H1 (cell line): ENCODE measurements around the gene PJA1. TPM values are rescaled to one million over a fixed set of nuclear protein-coding genes. Genes with fewer than 3 reads are reported as not detected.

Source experiments
- CHD7 ChIP-seq: fragments of 300-600 bp; sonication (generic); IDR thresholded peaks from 2 replicates; pipeline ENCODE4 v1.7.1; 2012; ENCODE audit warnings: low read length, moderate library complexity, mild to moderate bottlenecking, inconsistent platforms; ENCODE audit not compliant: insufficient replicate concordance
- FOSL1 ChIP-seq: IDR thresholded peaks from 2 replicates; pipeline ENCODE4 v1.6.1; 2011; ENCODE audit warnings: mild to moderate bottlenecking, low read depth, low read length, moderate library complexity; ENCODE audit not compliant: insufficient read depth
- KDM5A ChIP-seq: fragments of 200-600 bp; IDR thresholded peaks from 2 replicates; pipeline ENCODE4 v1.7.1; 2012; ENCODE audit warnings: mild to moderate bottlenecking, low read length, inconsistent platforms, mixed read lengths
- POLR2A ChIP-seq, 2 experiments: IDR thresholded peaks; 1 replicate in 1 of 2; 2 replicates in 1 of 2; pipeline ENCODE4 v1.6.1; 2011; ENCODE audit warnings: low read depth in 2 of 2, low read length in 2 of 2, mild to moderate bottlenecking in 2 of 2; ENCODE audit errors: control extremely low read depth in 1 of 2
- RBBP5 ChIP-seq: IDR thresholded peaks from 2 replicates; pipeline ENCODE4 v1.7.1; 2012; ENCODE audit warnings: low read depth, mild to moderate bottlenecking, inconsistent platforms, low read length, moderate library complexity, borderline replicate concordance
- USF2 ChIP-seq: IDR thresholded peaks from 2 replicates; pipeline ENCODE4 v1.6.1; 2011; ENCODE audit warnings: low read length, improper control_type of control experiment
- YY1 ChIP-seq: IDR thresholded peaks from 2 replicates; pipeline ENCODE4 v1.6.1; 2011; ENCODE audit warnings: low read depth, mild to moderate bottlenecking, low read length
- polyA plus RNA-seq, 7 experiments: library from polyadenylated mRNA; depleted of rRNA in 3 of 7; stranded (reverse) in 5 of 7; unstranded in 2 of 7; fragments of >200 nt in 5 of 7; fragments of 200-250 nt in 2 of 7; gene quantifications; 1 replicate in 5 of 7; 2 replicates in 1 of 7; 4 replicates in 1 of 7; pipeline versions ENCODE4 v1.2.1 to v1.2.3, GENCODE V29; 2011 to 2013; ENCODE audit warnings: missing spikeins in 2 of 7, mixed read lengths in 2 of 7
- total RNA-seq: library from RNA; stranded (reverse); fragmentation: NEBNext Ultra II Directional; extraction: Animal tissue kit (Norgen Biotek cat#: 25700); gene quantifications from 2 replicates; pipeline ENCODE4 v1.2.1, GENCODE V29; 2021

Gene PJA1
- total and polyA plus RNA-seq, 2 of the 8 experiments (the other 6 are each of a cell fraction or from before 2014, with no cell fraction given) = 25.7 to 37.0 TPM

- TF ChIP-seq CHD7 (no peak), RBBP5 (no peak), KDM5A (no peak), POLR2A (IDR thresholded peaks at IDR 0.05; ENCODE audit: control extremely low read depth in 1 of 2, low read depth in 2 of 2, low read length in 2 of 2) (no peak), FOSL1 (no peak), YY1 (no peak), USF2 (no peak)
These were observed 24.5 kb upstream of the PJA1 start (continued) for GRCh38 chrX:69189576-69190371.
